ENCODE data around the gene TUBB.

GRCh38 chr6:30722280-30723112 is 2.3 kb downstream of the TUBB start:
- TF ChIP-seq SUZ12 (IDR thresholded peaks at IDR 0.05; ENCODE audit: extremely low read depth, insufficient read depth, insufficient read length): no peak
- no peak for TF ChIP-seq YY1 (IDR thresholded peaks at IDR 0.05; ENCODE audit: insufficient read depth, insufficient read length)
- TF ChIP-seq ZNF274 (IDR thresholded peaks at IDR 0.05; ENCODE audit: low read depth, low read length): no peak
